Measurements from ENCODE around the gene AFAP1L2.

The AFAP1L2 gene

GRCh38 chr10:114403541-114404161 is 651 bp downstream of the AFAP1L2 start:
- TF ChIP-seq CTCF (IDR thresholded peaks at IDR 0.05; ENCODE audit: control extremely low read depth, extremely low read depth, low read depth, missing control alignments) = peak; percentile 36
- ChIA-PET POLR2A (interaction anchor here (0.6 to 1.1 kb wide), 3 partner anchors 16 to 319 kb away, joined by 3 read pairs; no protein-coding TSS in a partner anchor), CTCF (interaction anchor here (0.9 to 2.3 kb wide), 12 partner anchors 9 to 130 kb away, joined by 3 to 24 read pairs (median 4); no protein-coding TSS in a partner anchor)
- peak; percentile 47 for DNase-seq (ENCODE audit: extremely low spot score)

DNA sequence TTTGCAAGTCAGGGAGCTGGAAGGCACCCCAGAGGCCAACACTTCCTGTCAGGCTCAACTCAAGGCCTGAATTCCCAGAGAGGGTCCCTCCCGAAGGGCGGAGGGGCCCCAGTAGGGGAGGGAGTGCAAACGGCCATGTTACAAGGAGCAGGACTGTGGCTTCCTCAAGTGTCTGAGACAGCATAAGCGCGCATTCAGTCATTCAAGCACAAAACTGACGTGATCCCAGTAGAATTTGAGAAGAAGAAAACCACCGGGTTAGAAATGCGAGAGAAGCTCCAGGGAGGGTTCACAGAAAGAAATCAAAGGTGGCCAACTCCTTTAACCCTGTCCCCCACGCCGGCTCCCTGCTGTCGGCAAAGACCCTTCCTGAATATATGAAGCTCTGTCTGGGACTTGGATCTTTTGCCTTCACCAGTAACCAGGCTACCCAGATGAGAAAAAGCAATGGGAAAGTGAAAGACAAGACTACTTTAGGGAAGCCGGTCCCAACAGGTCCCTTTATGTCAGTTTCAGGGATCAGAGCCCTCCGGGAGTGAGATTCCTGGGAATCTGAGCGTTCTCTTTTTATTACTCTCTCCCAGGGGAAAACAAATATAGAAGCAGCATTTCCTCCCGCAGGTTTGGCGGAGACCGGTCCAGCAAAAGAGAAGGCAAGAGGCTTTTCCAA is 1.3 kb downstream of the AFAP1L2 start:
- no peak for DNase-seq (ENCODE audit: extremely low spot score)
- TF ChIP-seq CTCF (IDR thresholded peaks at IDR 0.05; ENCODE audit: control extremely low read depth, extremely low read depth, low read depth, missing control alignments) = no peak
- CTCF ChIA-PET = interaction anchor here (0.9 to 2.3 kb wide), 12 partner anchors 9 to 130 kb away, joined by 3 to 24 read pairs (median 4); no protein-coding TSS in a partner anchor
- POLR2A ChIA-PET = interaction anchor here (0.6 to 1.1 kb wide), 3 partner anchors 15 to 319 kb away, joined by 3 read pairs; no protein-coding TSS in a partner anchor

DNA sequence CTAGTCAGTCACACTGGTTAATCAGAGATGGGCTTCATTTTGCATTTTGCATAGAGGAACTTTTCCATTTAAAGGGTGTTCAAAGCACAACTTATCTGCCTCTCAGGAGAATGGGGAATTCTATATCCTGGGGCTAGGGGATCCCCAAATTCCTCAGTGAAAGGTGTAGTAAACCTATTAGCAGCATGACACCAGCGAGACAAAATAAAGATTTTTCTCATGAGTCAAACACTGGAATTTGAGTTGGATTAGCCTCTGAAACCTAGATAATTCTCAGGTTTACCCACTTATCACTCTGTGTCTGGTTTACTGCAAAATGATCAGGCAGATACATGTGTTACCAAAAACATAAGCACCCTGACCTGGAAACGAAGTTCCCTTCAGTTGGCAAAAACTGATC is 2.1 kb downstream of the AFAP1L2 start:
- no peak for TF ChIP-seq CTCF (IDR thresholded peaks at IDR 0.05; ENCODE audit: control extremely low read depth, extremely low read depth, low read depth, missing control alignments)
- DNase-seq (ENCODE audit: extremely low spot score) = no peak
- ChIA-PET POLR2A (no interaction called here), CTCF (interaction anchor here (1.2 to 2.3 kb wide), 4 partner anchors 14 to 98 kb away, joined by 3 to 24 read pairs (median 11); no protein-coding TSS in a partner anchor)

GRCh38 chr10:114401195-114401791 is 3.0 kb downstream of the AFAP1L2 start:
- no peak for TF ChIP-seq CTCF (IDR thresholded peaks at IDR 0.05; ENCODE audit: control extremely low read depth, extremely low read depth, low read depth, missing control alignments)
- ChIA-PET CTCF (interaction anchor here (1.0 to 2.0 kb wide), 8 partner anchors 12 to 602 kb away, joined by 3 to 11 read pairs (median 3); no protein-coding TSS in a partner anchor), POLR2A (no interaction called here)
- no peak for DNase-seq (ENCODE audit: extremely low spot score)

- POLR2A ChIA-PET = no interaction called here
- CTCF ChIA-PET = interaction anchor here (0.9 to 2.0 kb wide), 11 partner anchors 11 to 601 kb away, joined by 3 to 11 read pairs (median 3); no protein-coding TSS in a partner anchor
- no peak for DNase-seq (ENCODE audit: extremely low spot score)
- TF ChIP-seq CTCF (IDR thresholded peaks at IDR 0.05; ENCODE audit: control extremely low read depth, extremely low read depth, low read depth, missing control alignments) = no peak
Measured at GRCh38 chr10:114400091-114400490, 4.2 kb downstream of the AFAP1L2 start.

GRCh38 chr10:114399576-114399975 is 4.7 kb downstream of the AFAP1L2 start:
- TF ChIP-seq CTCF (IDR thresholded peaks at IDR 0.05; ENCODE audit: control extremely low read depth, extremely low read depth, low read depth, missing control alignments) = no peak
- CTCF ChIA-PET = interaction anchor here (0.9 to 2.0 kb wide), 4 partner anchors 27 to 96 kb away, joined by 3 to 11 read pairs (median 4); no protein-coding TSS in a partner anchor
- no peak for DNase-seq (ENCODE audit: extremely low spot score)
- POLR2A ChIA-PET = no interaction called here

Measured in GM10248 (cell line).